CD4-positive, alpha-beta T cell treated with Interleukin-12 subunit alpha and Interleukin-12 subunit beta, for 1 hour (primary cell): ENCODE data around the gene ZFP36L2.

Source experiments
- DNase-seq: peaks from one replicate; pipeline ENCODE4 v3.0.0-alpha.2; 2020

ZFP36L2 gene

GRCh38 chr2:43246641-43247040, 20.2 kb upstream of the ZFP36L2 start:
- no peak for DNase-seq

DNA sequence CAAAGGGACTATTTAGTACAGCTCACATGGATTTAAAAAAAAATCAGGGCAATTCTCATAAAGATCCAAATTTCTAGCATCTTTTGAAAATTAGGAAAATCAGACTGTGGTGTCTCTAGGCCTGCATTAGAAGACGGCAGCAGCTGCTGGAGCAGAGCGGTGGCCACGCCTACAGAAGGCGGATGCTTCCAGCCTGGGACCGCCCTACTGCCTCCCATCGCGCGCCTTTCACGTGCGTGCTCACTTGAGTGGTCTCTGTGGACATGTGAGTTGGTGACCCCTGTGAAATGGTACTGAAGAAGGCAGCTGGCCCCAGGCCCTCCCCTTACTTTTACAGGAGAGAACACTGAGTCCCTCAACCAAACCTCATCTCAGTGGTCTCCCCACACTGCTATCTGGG, 15.2 kb upstream of the ZFP36L2 start:
- no peak for DNase-seq

GRCh38 chr2:43240766-43241150, 14.4 kb upstream of the ZFP36L2 start:
- no peak for DNase-seq

- DNase-seq: no peak
These were observed 13.8 kb upstream of the ZFP36L2 start for GRCh38 chr2:43239981-43240765.

DNA sequence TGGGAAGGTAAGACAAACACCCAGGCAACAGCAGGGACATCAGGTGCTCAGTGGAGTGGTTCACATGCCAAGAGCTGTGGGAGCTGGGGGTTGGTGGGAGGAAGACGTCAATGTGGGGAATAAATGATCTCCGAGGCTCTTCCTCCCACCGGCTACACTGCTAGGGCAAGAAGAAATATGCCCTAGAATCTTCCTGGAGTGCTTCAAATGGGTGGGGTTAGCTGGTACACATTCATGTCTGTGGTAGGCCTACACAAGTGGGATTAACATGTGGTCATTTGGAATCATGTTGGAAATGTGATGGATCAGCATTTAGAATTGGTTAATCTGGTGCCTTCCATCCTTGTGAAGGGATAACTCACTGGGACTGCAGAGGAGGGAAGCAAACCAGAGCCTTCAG, 12.4 kb upstream of the ZFP36L2 start:
- no peak for DNase-seq

- DNase-seq: no peak
These were observed 11.8 kb upstream of the ZFP36L2 start for GRCh38 chr2:43238176-43238575.

- no peak for DNase-seq
These were observed 7.1 kb upstream of the ZFP36L2 start for GRCh38 chr2:43233218-43234212.

- DNase-seq: no peak
These were observed 4.8 kb upstream of the ZFP36L2 start for GRCh38 chr2:43230951-43231827.

GRCh38 chr2:43230351-43230885, 4.0 kb upstream of the ZFP36L2 start:
- no peak for DNase-seq

- DNase-seq: peak; percentile 45
These were observed 2.6 kb upstream of the ZFP36L2 start for GRCh38 chr2:43228756-43229659.

GRCh38 chr2:43228321-43228751, 1.9 kb upstream of the ZFP36L2 start:
- DNase-seq: peak; percentile 25

- DNase-seq: peak; percentile 11
These were observed 1.4 kb upstream of the ZFP36L2 start for GRCh38 chr2:43227830-43228281.

- DNase-seq: peak; percentile 58
These were observed 786 bp upstream of the ZFP36L2 start for GRCh38 chr2:43226955-43227829.

GRCh38 chr2:43225788-43226557, 433 bp downstream of the ZFP36L2 start:
- peak; percentile 81 for DNase-seq

GRCh38 chr2:43225093-43225787, 1.2 kb downstream of the ZFP36L2 start:
- peak; percentile 72 for DNase-seq

- peak; percentile 49 for DNase-seq
These were observed 1.8 kb downstream of the ZFP36L2 start for GRCh38 chr2:43224571-43225092.

- DNase-seq: peak; percentile 76
These were observed 2.3 kb downstream of the ZFP36L2 start for GRCh38 chr2:43224131-43224570.

- DNase-seq: peak; percentile 25
These were observed 2.8 kb downstream of the ZFP36L2 start for GRCh38 chr2:43223521-43224001.
